PFSK-1 (cell line): ENCODE measurements around the gene ENO2.

Experiments
- POLR2AphosphoS5 ChIP-seq: IDR thresholded peaks from 2 replicates; pipeline ENCODE4 v1.6.1; 2012; ENCODE audit warnings: low read depth, mild to moderate bottlenecking, control low read depth, low read length, moderate library complexity
- SIN3A ChIP-seq: IDR thresholded peaks from 2 replicates; pipeline ENCODE4 v1.6.1; 2012; ENCODE audit warnings: mild to moderate bottlenecking, low read length, moderate library complexity, borderline replicate concordance; ENCODE audit not compliant: insufficient read depth
- TAF1 ChIP-seq: IDR thresholded peaks from 2 replicates; pipeline ENCODE4 v1.6.1; 2012; ENCODE audit warnings: low read length, control low read depth, borderline replicate concordance; ENCODE audit not compliant: insufficient read depth
- TF ChIP-seq, protein P1 (sequence below), 2 experiments: IDR thresholded peaks; 2 replicates each; pipeline versions ENCODE4 v1.6.1 to v1.8.0; 2011 to 2012; ENCODE audit warnings: low read depth in 2 of 2, low read length in 2 of 2, control low read depth in 1 of 2, inconsistent platforms in 1 of 2, mild to moderate bottlenecking in 1 of 2, moderate library complexity in 1 of 2; ENCODE audit not compliant: insufficient read depth in 1 of 2

DNA sequence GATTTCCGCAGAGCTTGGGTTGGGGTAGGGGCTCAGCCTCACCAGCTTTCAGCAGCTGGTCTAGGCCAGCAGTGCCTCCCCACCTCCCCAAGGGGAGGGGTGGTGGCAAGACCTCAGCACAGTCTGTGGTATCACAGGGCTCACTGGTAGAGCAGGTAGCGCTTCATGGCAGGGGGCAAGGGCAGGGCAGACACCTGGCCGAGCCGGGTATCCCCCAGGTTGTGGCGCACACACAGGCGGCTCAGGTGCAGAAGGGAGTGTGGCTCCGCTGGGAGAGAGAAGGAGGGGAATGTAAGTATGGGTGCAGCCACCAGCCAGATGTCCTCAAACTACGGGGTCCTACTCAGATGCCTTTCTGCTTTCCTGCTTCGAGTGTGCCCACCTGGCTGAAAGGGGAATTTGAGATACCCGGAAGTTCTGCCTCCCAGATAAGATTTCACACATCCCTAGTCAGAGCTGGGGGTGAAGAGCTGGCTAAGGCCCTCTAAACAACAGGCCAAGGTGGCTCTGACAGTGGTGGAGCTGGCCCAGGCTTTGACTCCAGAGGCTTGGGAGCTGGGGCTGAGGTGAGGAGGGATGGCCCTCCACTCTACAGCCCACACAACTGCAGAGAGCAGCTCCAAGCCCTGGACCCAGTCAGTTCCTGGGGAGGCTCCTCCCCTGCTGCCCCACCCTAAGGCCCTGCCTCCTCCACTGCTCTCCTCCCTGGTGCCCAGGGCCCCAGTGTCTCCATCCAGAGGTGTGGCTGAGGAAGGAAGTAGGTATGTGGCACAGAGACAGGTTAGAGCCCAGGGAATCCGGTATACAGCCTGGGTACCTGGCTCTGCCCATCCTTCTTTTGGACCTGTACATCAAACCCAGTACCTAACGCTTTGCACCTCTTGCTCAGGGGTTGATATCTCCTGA, 43.1 kb upstream of the ENO2 start:
- TF ChIP-seq TAF1 (no peak), POLR2AphosphoS5 (peak; percentile 83), SIN3A (no peak)
- TF ChIP-seq, protein P1, sequence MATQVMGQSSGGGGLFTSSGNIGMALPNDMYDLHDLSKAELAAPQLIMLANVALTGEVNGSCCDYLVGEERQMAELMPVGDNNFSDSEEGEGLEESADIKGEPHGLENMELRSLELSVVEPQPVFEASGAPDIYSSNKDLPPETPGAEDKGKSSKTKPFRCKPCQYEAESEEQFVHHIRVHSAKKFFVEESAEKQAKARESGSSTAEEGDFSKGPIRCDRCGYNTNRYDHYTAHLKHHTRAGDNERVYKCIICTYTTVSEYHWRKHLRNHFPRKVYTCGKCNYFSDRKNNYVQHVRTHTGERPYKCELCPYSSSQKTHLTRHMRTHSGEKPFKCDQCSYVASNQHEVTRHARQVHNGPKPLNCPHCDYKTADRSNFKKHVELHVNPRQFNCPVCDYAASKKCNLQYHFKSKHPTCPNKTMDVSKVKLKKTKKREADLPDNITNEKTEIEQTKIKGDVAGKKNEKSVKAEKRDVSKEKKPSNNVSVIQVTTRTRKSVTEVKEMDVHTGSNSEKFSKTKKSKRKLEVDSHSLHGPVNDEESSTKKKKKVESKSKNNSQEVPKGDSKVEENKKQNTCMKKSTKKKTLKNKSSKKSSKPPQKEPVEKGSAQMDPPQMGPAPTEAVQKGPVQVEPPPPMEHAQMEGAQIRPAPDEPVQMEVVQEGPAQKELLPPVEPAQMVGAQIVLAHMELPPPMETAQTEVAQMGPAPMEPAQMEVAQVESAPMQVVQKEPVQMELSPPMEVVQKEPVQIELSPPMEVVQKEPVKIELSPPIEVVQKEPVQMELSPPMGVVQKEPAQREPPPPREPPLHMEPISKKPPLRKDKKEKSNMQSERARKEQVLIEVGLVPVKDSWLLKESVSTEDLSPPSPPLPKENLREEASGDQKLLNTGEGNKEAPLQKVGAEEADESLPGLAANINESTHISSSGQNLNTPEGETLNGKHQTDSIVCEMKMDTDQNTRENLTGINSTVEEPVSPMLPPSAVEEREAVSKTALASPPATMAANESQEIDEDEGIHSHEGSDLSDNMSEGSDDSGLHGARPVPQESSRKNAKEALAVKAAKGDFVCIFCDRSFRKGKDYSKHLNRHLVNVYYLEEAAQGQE (IDR thresholded peaks at IDR 0.05; ENCODE audit: insufficient read depth in 1 of 2, low read depth in 2 of 2, low read length in 2 of 2) = no peak
